ENCODE measurements around the gene YWHAE.

- TF ChIP-seq POLR2A (IDR thresholded peaks at IDR 0.05) = no peak
- no peak for TF ChIP-seq CTCF (IDR thresholded peaks at IDR 0.05 in 8 of 11, conservative IDR thresholded peaks at IDR 0.05 in 3 of 11)
Observed at GRCh38 chr17:1440921-1441320, 40.9 kb upstream of the YWHAE start.

Data from spleen (tissue), 7 donors.